HG03108 (cell line): ENCODE measurements around the gene MAGED2.
"Not testable (repeated sequence)": the region's sequence is repeated elsewhere in the genome, so short reads cannot be mapped to it uniquely, and the experiment has no call there.

ENCODE experiments used
- ATAC-seq: cut with Tn5 transposase; IDR thresholded peaks from one replicate; pipeline ENCODE4 v1.9.1; 2021; ENCODE audit warnings: moderate library complexity; ENCODE audit not compliant: unreplicated experiment

The MAGED2 gene

GRCh38 chrX:54807524-54808108 lies at the start of gene MAGED2:
Gene MAGED2 (plus strand): TSS chrX:54807745. CDS start chrX:54809332, 1,587 bp downstream.
- ATAC-seq = no peak

- ATAC-seq = no peak
Measured at GRCh38 chrX:54758114-54759055, 49.2 kb upstream of the MAGED2 start.

- not testable (repeated sequence) for ATAC-seq
Measured at GRCh38 chrX:54774391-54775094, 33.0 kb upstream of the MAGED2 start.

GRCh38 chrX:54776061-54776460 lies 31.5 kb upstream of the MAGED2 start:
- ATAC-seq = no peak

GRCh38 chrX:54776987-54777672 lies 30.4 kb upstream of the MAGED2 start:
- ATAC-seq = no peak

- no peak for ATAC-seq
Measured at GRCh38 chrX:54785901-54786300, 21.6 kb upstream of the MAGED2 start.

- ATAC-seq = no peak
Measured at GRCh38 chrX:54786967-54787366, 20.6 kb upstream of the MAGED2 start.

GRCh38 chrX:54788446-54788845 lies 19.1 kb upstream of the MAGED2 start:
- ATAC-seq = no peak

- ATAC-seq = not testable (repeated sequence)
Measured at GRCh38 chrX:54789405-54789804, 18.1 kb upstream of the MAGED2 start.

GRCh38 chrX:54794028-54794427 lies 13.5 kb upstream of the MAGED2 start:
- ATAC-seq = no peak

GRCh38 chrX:54794795-54795194 lies 12.8 kb upstream of the MAGED2 start:
- no peak for ATAC-seq

GRCh38 chrX:54798137-54798536 lies 9.4 kb upstream of the MAGED2 start, which contains the start of gene ITIH6:
Gene ITIH6 (minus strand): TSS chrX:54798255. CDS start chrX:54798210, 45 bp downstream.
- no peak for ATAC-seq

GRCh38 chrX:54799046-54799445 lies 8.5 kb upstream of the MAGED2 start:
- no peak for ATAC-seq

- no peak for ATAC-seq
Measured at GRCh38 chrX:54808109-54808604, 612 bp downstream of the MAGED2 start.

GRCh38 chrX:54808605-54809483 lies 1.3 kb downstream of the MAGED2 start:
- ATAC-seq = peak; percentile 89

- ATAC-seq = no peak
Measured at GRCh38 chrX:54810532-54810931, 3.0 kb downstream of the MAGED2 start.

- no peak for ATAC-seq
Measured at GRCh38 chrX:54811301-54811885, 3.8 kb downstream of the MAGED2 start.

GRCh38 chrX:54812306-54812705 lies 4.8 kb downstream of the MAGED2 start:
- no peak for ATAC-seq

GRCh38 chrX:54817220-54817820 lies 9.8 kb downstream of the MAGED2 start:
- no peak for ATAC-seq
